DND-41 (cell line): ENCODE results near the gene AANAT.

Source experiments
- ATAC-seq: fragments of 200-7000 bp; cut with Tn5 transposase; 3 replicates; pipeline ENCODE4 v1.9.1; 2021; ENCODE audit warnings: low read depth; ENCODE audit not compliant: insufficient read depth
- DNase-seq: peaks from one replicate; pipeline ENCODE4 v3.0.0-alpha.2; 2020
- H2AFZ ChIP-seq: 2 replicates; pipeline ENCODE4 v1.6.0; 2012; ENCODE audit warnings: low read depth, low read length
- H3K27ac ChIP-seq: 2 replicates; pipeline ENCODE4 v1.5.1; 2012; ENCODE audit warnings: low read length, inconsistent platforms
- H3K27me3 ChIP-seq: fragments of 200-600 bp; sonication (generic); 2 replicates; pipeline ENCODE4 v1.6.0; 2012; ENCODE audit warnings: low read length, mild to moderate bottlenecking, inconsistent platforms; ENCODE audit not compliant: insufficient read depth, poor library complexity
- H3K36me3 ChIP-seq: 2 replicates; pipeline ENCODE4 v1.5.1; 2012; ENCODE audit warnings: low read length, inconsistent platforms; ENCODE audit not compliant: insufficient read depth
- H3K4me1 ChIP-seq: 2 replicates; pipeline ENCODE4 v1.5.1; 2012; ENCODE audit warnings: mild to moderate bottlenecking, low read length; ENCODE audit not compliant: insufficient read depth
- H3K4me2 ChIP-seq: 2 replicates; pipeline ENCODE4 v1.6.0; 2012; ENCODE audit warnings: mild to moderate bottlenecking, moderate library complexity, low read length, inconsistent platforms; ENCODE audit not compliant: insufficient read depth
- H3K4me3 ChIP-seq, 2 experiments: fragments of 200-600 bp in 1 of 2; shearing (Covaris generic) in 1 of 2; 2 replicates each; pipeline ENCODE4 v1.5.1; 2012 to 2016; ENCODE audit warnings: inconsistent platforms in 2 of 2, low read length in 2 of 2, mild to moderate bottlenecking in 2 of 2, low read depth in 1 of 2, moderate library complexity in 1 of 2
- H3K79me2 ChIP-seq: 2 replicates; pipeline ENCODE4 v1.6.0; 2012; ENCODE audit warnings: low read length, inconsistent platforms; ENCODE audit not compliant: insufficient read depth
- H3K9ac ChIP-seq: 2 replicates; pipeline ENCODE4 v1.6.0; 2012; ENCODE audit warnings: low read depth, mild to moderate bottlenecking, inconsistent platforms, low read length, moderate library complexity
- H3K9me3 ChIP-seq: 2 replicates; pipeline ENCODE4 v1.5.1; 2012; ENCODE audit warnings: low read length, moderate library complexity, mild to moderate bottlenecking, inconsistent platforms; ENCODE audit not compliant: insufficient read depth, severe bottlenecking
- H4K20me1 ChIP-seq: 2 replicates; pipeline ENCODE4 v1.6.0; 2012; ENCODE audit warnings: low read length; ENCODE audit not compliant: insufficient read depth
- CTCF ChIP-seq: IDR thresholded peaks from 2 replicates; pipeline ENCODE4 v1.5.1; 2012; ENCODE audit warnings: borderline replicate concordance, low read length, moderate library complexity, mild to moderate bottlenecking; ENCODE audit not compliant: poor library complexity, severe bottlenecking; ENCODE audit errors: extremely low read depth
- EZH2 ChIP-seq: IDR thresholded peaks from 3 replicates; pipeline ENCODE4 v1.6.1; 2012; ENCODE audit warnings: borderline replicate concordance, low read depth, mild to moderate bottlenecking, moderate library complexity, low read length, inconsistent platforms; ENCODE audit not compliant: severe bottlenecking

Gene AANAT

DNA sequence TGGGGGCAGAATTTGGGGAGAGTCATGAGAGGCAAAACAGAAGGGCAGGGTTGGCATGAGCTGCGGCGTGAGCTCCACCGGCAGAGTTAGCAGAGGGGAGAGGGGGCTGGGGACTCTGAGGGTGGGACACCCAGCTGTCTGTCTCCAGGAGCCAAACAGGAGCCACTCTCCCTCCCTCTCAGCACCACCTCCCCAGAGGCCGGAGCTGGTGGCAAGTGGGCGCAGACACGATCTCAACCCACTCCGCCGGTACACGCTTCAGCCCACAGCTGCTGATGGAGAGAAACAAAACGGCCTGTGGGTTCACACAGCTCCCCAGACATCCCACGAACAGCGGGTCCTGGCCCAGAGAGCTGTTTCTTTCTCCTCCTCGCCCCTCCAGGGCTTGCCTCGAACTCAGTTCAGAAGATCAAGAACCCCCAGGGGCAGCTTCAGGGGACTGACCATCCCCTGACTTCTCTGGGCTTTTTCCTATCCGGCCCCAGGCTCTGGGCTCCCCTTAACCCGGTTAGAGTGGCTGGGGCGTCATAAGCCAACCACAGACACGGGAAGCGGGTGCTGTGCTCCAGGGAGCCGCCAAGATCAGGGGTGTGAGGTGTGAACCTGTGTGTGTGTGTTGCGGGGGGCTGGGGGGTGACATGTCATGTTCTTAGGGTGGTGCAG is 26.2 kb downstream of the AANAT start:
- H3K9me3 ChIP-seq, result no peaks in the 10 kb centered on the region
- H3K27me3 ChIP-seq, result peaks cover 4% of the 10 kb centered on the region
- H3K9ac ChIP-seq, result no peak overlapping the region
- no peaks in the 10 kb centered on the region for H3K79me2 ChIP-seq
- no peak overlapping the region for H3K27ac ChIP-seq
- H3K36me3 ChIP-seq, result no peaks in the 10 kb centered on the region
- H3K4me1 ChIP-seq, result peaks cover 5% of the 10 kb centered on the region
- peak; percentile 26 for DNase-seq
- no peak overlapping the region for H2AFZ ChIP-seq
- H3K4me2 ChIP-seq, result no peak overlapping the region
- H3K4me3 ChIP-seq, result no peak overlapping the region
- no peak for TF ChIP-seq EZH2
- no peak for TF ChIP-seq CTCF
- H4K20me1 ChIP-seq, result peaks cover 5% of the 10 kb centered on the region; the same call in 1 of the 2 replicates
- ATAC-seq, result peak; percentile 18; the same call in 1 of the 3 replicates

- H3K4me2 ChIP-seq, result no peak overlapping the region
- peaks cover 5% of the 10 kb centered on the region for H3K4me1 ChIP-seq
- ATAC-seq (no peak), DNase-seq (no peak)
- peaks cover 15% of the 10 kb centered on the region; the same call in 1 of the 2 replicates for H4K20me1 ChIP-seq
- H3K36me3 ChIP-seq, result no peaks in the 10 kb centered on the region
- no peak overlapping the region for H3K4me3 ChIP-seq
- no peaks in the 10 kb centered on the region for H3K9me3 ChIP-seq
- H3K27ac ChIP-seq, result no peak overlapping the region
- no peak overlapping the region for H3K9ac ChIP-seq
- no peaks in the 10 kb centered on the region for H3K79me2 ChIP-seq
- TF ChIP-seq CTCF, result no peak
- no peak for TF ChIP-seq EZH2
- H2AFZ ChIP-seq, result no peak overlapping the region
- H3K27me3 ChIP-seq, result peaks cover 11% of the 10 kb centered on the region
These were observed 28.4 kb downstream of the AANAT start for GRCh38 chr17:76495663-76496400.

- Histone ChIP-seq H3K9me3 (no peaks in the 10 kb centered on the region), H3K4me1 (peaks cover 7% of the 10 kb centered on the region), H3K27me3 (peaks cover 15% of the 10 kb centered on the region), H3K79me2 (no peaks in the 10 kb centered on the region), H3K4me3 (no peak overlapping the region), H4K20me1 (peaks cover 16% of the 10 kb centered on the region; the same call in 1 of the 2 replicates), H3K4me2 (no peak overlapping the region), H3K9ac (no peak overlapping the region), H3K27ac (no peak overlapping the region), H2AFZ (no peak overlapping the region), H3K36me3 (no peaks in the 10 kb centered on the region)
- TF ChIP-seq CTCF (no peak), EZH2 (no peak)
- DNase-seq, result no peak
- ATAC-seq, result no peak
These were observed 29.1 kb downstream of the AANAT start for GRCh38 chr17:76496464-76496863.

- peaks cover 15% of the 10 kb centered on the region for H3K27me3 ChIP-seq
- H3K79me2 ChIP-seq, result no peaks in the 10 kb centered on the region
- no peaks in the 10 kb centered on the region for H3K9me3 ChIP-seq
- H4K20me1 ChIP-seq, result peaks cover 16% of the 10 kb centered on the region; the same call in 1 of the 2 replicates
- no peak overlapping the region for H3K4me2 ChIP-seq
- H3K36me3 ChIP-seq, result no peaks in the 10 kb centered on the region
- no peak overlapping the region for H3K9ac ChIP-seq
- H3K4me1 ChIP-seq, result peaks cover 18% of the 10 kb centered on the region
- DNase-seq (no peak), ATAC-seq (no peak)
- no peak overlapping the region for H3K4me3 ChIP-seq
- H2AFZ ChIP-seq, result no peak overlapping the region
- no peak overlapping the region for H3K27ac ChIP-seq
- TF ChIP-seq EZH2, result no peak
- TF ChIP-seq CTCF, result no peak
These were observed 30.2 kb downstream of the AANAT start for GRCh38 chr17:76497699-76497978.
